Activated T-helper 2 cell treated with anti-CD3 and anti-CD28 coated beads, Interferon-gamma antibody, Interleukin-2, Interleukin-4, amounts not matched to agents 10 μg/mL and 5 μg/mL and 100 μg/mL, durations not matched to agents 14 hours and 24 hours and 36 hours (primary cell): ENCODE data around the gene SYT17. TPM values are rescaled to one million over a fixed set of nuclear protein-coding genes. Genes with fewer than 3 reads are reported as not detected.

ENCODE experiments used
- DNase-seq: peaks from one replicate; pipeline ENCODE4 v3.0.0; 2021; ENCODE audit warnings: low spot score
- H3K27ac Mint-ChIP-seq: one replicate; pipeline ENCODE4 v1.8.0; 2021; ENCODE audit warnings: mixed read lengths
- H3K27me3 Mint-ChIP-seq: one replicate; pipeline ENCODE4 v1.8.0; 2021; ENCODE audit warnings: low read depth, mixed read lengths
- H3K36me3 Mint-ChIP-seq: one replicate; pipeline ENCODE4 v1.8.0; 2021; ENCODE audit warnings: low read depth, mixed read lengths
- H3K4me1 Mint-ChIP-seq: one replicate; pipeline ENCODE4 v1.8.0; 2021; ENCODE audit warnings: low read depth, mixed read lengths
- H3K4me3 Mint-ChIP-seq: one replicate; pipeline ENCODE4 v1.8.0; 2021; ENCODE audit warnings: low read depth, mild to moderate bottlenecking, moderate library complexity, mixed read lengths
- H3K9me3 Mint-ChIP-seq: one replicate; pipeline ENCODE4 v1.8.0; 2021; ENCODE audit warnings: mixed read lengths
- intact Hi-C: fragments of 100-400 bp; cut with micrococcal nuclease; formaldehyde crosslinking; loops from one replicate; pipeline ENCODE4 v1.15.1; 2023
- total RNA-seq: library from RNA; stranded (reverse); gene quantifications from 2 replicates; pipeline ENCODE4 v1.2.3, GENCODE V29; 2022

The SYT17 gene
- total RNA-seq, 1 donor from 2014 or later: 0.57 TPM

DNA sequence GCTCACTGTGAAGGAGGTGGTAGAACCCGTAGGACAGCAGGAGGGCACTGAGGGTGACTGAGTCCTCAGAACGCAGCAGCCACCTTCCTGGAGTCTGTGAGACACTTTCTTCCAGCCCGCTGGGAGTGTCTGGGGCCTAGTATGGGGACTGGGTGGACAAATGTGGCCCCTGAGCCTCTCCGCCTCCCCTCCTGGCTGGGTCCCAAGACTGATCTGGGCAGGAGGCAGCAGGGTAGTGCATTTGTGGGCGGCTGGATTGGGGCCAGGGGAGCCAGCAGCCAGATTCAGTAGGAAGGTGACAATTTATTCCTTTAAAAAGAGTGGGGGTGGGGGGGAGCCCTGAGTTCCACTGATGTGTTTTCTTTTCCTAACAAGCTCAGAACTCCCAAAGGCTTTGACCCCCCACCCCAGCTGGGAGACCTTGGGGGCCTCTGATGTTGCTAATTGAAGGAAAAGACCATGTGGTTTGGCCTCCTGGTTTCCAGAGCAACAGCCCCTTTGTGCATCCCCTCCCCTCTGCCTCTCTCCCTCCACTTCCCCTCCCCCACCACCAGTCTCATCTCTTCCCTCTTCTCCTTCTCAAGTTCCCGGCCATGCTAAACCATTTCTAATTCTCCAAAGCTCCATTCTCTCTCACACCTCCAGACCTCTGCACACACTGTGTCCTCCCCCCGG lies 121.9 kb downstream of the SYT17 start:
- peaks cover 1% of the 10 kb centered on the region for H3K27me3 Mint-ChIP-seq
- H3K36me3 Mint-ChIP-seq: no peaks in the 10 kb centered on the region
- peaks cover 6% of the 10 kb centered on the region for H3K9me3 Mint-ChIP-seq
- no peak for DNase-seq
- no peak overlapping the region for H3K4me3 Mint-ChIP-seq
- no peak overlapping the region for H3K27ac Mint-ChIP-seq
- intact Hi-C loops: loop anchor here (5.0 to 10.0 kb wide), 2 partner anchors 105 to 232 kb away; partner anchors contain the start of genes CCP110 and GDE1
- H3K4me1 Mint-ChIP-seq: peaks cover 19% of the 10 kb centered on the region

DNA sequence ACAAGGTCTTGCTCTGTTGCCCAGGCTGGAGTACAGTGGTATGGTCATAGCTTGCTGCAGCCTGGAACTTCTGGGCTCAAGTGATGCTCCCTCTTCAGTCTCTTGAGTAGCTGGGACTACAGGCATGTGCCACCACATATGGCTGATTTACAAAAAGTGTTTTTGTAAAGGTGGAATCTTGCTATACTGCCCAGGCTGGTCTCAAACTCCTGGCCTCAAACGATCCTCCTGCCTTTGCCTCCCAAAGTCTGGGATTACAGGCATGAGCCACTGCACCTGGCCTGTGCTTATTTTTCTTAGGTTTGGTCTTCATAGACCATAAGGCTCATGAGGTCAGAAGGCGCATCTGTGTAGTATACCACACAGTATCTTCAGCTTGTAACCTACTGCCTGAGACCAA lies 122.8 kb downstream of the SYT17 start:
- intact Hi-C loops: loop anchor here (5.0 to 10.0 kb wide), 2 partner anchors 106 to 231 kb away; partner anchors contain the start of genes CCP110 and GDE1
- H3K36me3 Mint-ChIP-seq: no peaks in the 10 kb centered on the region
- no peak overlapping the region for H3K27ac Mint-ChIP-seq
- H3K4me1 Mint-ChIP-seq: peaks cover 26% of the 10 kb centered on the region
- peaks cover 1% of the 10 kb centered on the region for H3K27me3 Mint-ChIP-seq
- no peak overlapping the region for H3K4me3 Mint-ChIP-seq
- no peak for DNase-seq
- peaks cover 10% of the 10 kb centered on the region for H3K9me3 Mint-ChIP-seq

- Mint-ChIP-seq H3K9me3 (peaks cover 10% of the 10 kb centered on the region), H3K27ac (no peak overlapping the region), H3K27me3 (peaks cover under 1% of the 10 kb centered on the region), H3K4me1 (peaks cover 28% of the 10 kb centered on the region), H3K36me3 (no peaks in the 10 kb centered on the region), H3K4me3 (no peak overlapping the region)
- intact Hi-C loops: loop anchor here (5.0 to 10.0 kb wide), 2 partner anchors 107 to 231 kb away; partner anchors contain the start of genes CCP110 and GDE1
- no peak for DNase-seq
Observed at GRCh38 chr16:19291475-19291874, 123.4 kb downstream of the SYT17 start.

DNA sequence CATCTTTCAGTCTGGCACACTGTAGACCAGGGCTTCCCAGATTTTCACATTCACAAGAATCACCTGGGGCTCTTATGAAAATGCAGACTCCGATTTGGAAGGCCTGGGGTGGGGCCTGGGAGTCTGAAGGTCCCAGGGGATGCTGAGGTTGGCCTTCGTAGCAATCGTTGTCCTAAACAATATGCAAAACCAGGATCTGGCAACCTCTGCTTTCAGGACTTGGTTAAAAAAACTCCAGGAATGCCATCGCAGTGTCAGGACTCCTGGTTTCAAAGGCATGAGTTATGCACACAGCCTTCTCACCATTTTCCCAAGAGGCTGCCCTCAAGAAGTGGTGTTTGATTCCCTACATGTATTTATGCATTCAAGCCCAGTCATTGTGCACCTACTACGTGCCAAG lies 124.1 kb downstream of the SYT17 start:
- no peaks in the 10 kb centered on the region for H3K36me3 Mint-ChIP-seq
- no peak overlapping the region for H3K4me3 Mint-ChIP-seq
- intact Hi-C loops: loop anchor here (5.0 to 10.0 kb wide), 2 partner anchors 107 to 230 kb away; partner anchors contain the start of genes CCP110 and GDE1
- no peak for DNase-seq
- H3K9me3 Mint-ChIP-seq: peaks cover 10% of the 10 kb centered on the region
- no peaks in the 10 kb centered on the region for H3K27me3 Mint-ChIP-seq
- H3K27ac Mint-ChIP-seq: no peak overlapping the region
- H3K4me1 Mint-ChIP-seq: peaks cover 30% of the 10 kb centered on the region

DNA sequence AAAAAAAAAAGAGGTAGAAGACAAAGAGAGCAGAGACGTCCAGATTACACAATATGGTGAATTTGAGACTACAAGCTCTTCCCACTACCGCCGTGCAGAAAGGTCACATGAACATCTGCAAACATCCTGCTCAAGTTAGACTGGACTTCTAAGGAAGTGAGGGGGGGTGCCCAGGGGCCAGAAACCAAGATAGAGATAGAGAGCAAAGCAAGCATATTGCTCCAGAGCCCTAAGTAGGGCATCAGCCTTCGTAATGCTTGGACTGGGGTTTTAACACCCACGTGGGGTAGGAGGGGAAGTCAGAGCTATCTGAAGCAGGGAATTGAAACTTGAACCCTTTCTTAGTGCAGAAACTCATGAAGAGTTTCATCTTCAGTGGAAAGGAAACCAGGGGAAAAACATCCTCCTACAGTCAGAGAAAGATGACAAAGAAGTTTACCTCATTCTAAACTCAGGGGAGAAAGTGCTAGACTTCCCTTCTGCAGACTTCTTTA lies 126.2 kb downstream of the SYT17 start:
- Mint-ChIP-seq H3K4me3 (peak overlapping the region; percentile 17), H3K27me3 (no peaks in the 10 kb centered on the region), H3K36me3 (no peaks in the 10 kb centered on the region), H3K27ac (peak overlapping the region; percentile 83), H3K4me1 (peaks cover 30% of the 10 kb centered on the region), H3K9me3 (peaks cover 10% of the 10 kb centered on the region)
- peak; percentile 22 for DNase-seq
- intact Hi-C loops: loop anchor here (1.0 to 10.0 kb wide), 4 partner anchors 86 to 228 kb away; partner anchors contain the start of genes CCP110 and GDE1

GRCh38 chr16:19295393-19295792 lies 127.4 kb downstream of the SYT17 start:
- Mint-ChIP-seq H3K27ac (peak overlapping the region; percentile 78), H3K27me3 (no peaks in the 10 kb centered on the region), H3K4me1 (peaks cover 30% of the 10 kb centered on the region), H3K9me3 (peaks cover 10% of the 10 kb centered on the region), H3K36me3 (no peaks in the 10 kb centered on the region), H3K4me3 (no peak overlapping the region)
- no peak for DNase-seq
- intact Hi-C loops: loop anchor here (1.0 to 10.0 kb wide), 2 partner anchors 61 to 111 kb away; no protein-coding TSS in a partner anchor

- Mint-ChIP-seq H3K4me3 (no peak overlapping the region), H3K27me3 (no peaks in the 10 kb centered on the region), H3K9me3 (peaks cover 10% of the 10 kb centered on the region), H3K4me1 (peaks cover 27% of the 10 kb centered on the region), H3K36me3 (no peaks in the 10 kb centered on the region), H3K27ac (no peak overlapping the region)
- intact Hi-C loops: loop anchor here (10.0 kb wide), 1 partner anchor 113 kb away; no protein-coding TSS in a partner anchor
- DNase-seq: no peak
Observed at GRCh38 chr16:19297454-19297853, 129.4 kb downstream of the SYT17 start.

DNA sequence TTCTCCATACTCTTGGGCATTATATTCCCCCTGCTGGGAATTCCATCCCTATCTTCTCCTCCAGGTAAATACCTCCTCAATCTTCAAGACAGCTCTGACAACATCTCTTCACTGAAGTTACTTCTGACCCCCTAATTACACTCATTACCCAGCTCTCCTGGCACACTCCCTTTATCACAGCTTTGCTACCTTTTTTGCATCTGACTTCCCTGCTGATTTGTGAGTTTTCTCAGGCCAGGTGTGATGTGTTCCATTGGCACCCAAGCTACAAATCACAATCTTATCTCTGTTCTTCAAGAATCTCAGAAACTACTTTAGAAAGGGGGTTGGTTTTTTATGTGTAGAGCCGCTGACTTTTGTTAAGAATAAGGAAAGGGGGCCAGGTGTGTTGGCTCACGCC lies 131.5 kb downstream of the SYT17 start:
- no peak overlapping the region for H3K4me3 Mint-ChIP-seq
- intact Hi-C loops: loop anchor here (10.0 kb wide), 1 partner anchor 115 kb away; no protein-coding TSS in a partner anchor
- H3K9me3 Mint-ChIP-seq: peaks cover 6% of the 10 kb centered on the region
- no peak for DNase-seq
- peaks cover 15% of the 10 kb centered on the region for H3K4me1 Mint-ChIP-seq
- no peaks in the 10 kb centered on the region for H3K27me3 Mint-ChIP-seq
- H3K27ac Mint-ChIP-seq: no peak overlapping the region
- H3K36me3 Mint-ChIP-seq: no peaks in the 10 kb centered on the region

DNA sequence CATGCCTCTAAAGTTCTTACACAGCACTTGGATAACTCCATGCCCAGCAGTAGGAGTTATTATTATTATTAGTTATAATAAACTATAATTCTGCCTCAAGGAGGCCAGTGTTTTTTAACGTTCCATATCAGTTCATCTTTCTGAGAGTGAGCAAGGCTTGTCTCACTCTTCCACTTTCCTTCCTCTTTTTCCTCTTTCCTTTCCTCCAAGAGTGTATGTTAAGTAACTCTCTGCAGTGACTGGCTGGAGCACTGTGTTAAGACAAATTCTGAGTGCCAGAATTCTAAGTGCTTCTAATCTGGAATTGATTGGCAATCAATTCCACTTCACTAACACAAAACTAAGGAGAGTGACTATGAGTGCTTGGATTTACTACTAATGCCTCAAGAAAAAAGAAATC lies 133.9 kb downstream of the SYT17 start:
- intact Hi-C loops: no loop called here
- Mint-ChIP-seq H3K27ac (no peak overlapping the region), H3K4me3 (no peak overlapping the region), H3K36me3 (no peaks in the 10 kb centered on the region), H3K27me3 (peaks cover 2% of the 10 kb centered on the region), H3K9me3 (no peaks in the 10 kb centered on the region), H3K4me1 (no peaks in the 10 kb centered on the region)
- no peak for DNase-seq

DNA sequence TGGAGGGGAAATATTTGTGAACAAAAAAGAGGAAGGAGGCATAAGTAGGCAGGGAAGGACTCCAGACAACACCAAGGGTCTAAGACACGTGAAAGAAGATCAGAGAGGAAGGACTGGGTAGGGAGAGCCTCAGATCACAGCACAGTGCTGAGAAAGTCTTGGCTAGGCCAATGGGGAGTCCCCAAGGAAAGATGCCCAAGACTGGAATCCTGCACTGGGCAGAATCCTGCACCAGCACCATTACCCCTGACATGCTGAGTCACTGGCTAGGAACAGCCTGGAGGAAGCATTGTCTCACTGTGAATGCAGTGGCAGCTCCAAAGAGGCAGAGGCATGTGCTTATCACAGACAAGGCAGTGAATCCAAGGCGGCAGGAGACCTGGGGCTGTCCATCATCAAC lies 136.7 kb downstream of the SYT17 start:
- Mint-ChIP-seq H3K27ac (no peak overlapping the region), H3K4me1 (no peaks in the 10 kb centered on the region), H3K27me3 (peaks cover 5% of the 10 kb centered on the region), H3K4me3 (no peak overlapping the region), H3K36me3 (no peaks in the 10 kb centered on the region), H3K9me3 (no peaks in the 10 kb centered on the region)
- intact Hi-C loops: no loop called here
- no peak for DNase-seq

DNA sequence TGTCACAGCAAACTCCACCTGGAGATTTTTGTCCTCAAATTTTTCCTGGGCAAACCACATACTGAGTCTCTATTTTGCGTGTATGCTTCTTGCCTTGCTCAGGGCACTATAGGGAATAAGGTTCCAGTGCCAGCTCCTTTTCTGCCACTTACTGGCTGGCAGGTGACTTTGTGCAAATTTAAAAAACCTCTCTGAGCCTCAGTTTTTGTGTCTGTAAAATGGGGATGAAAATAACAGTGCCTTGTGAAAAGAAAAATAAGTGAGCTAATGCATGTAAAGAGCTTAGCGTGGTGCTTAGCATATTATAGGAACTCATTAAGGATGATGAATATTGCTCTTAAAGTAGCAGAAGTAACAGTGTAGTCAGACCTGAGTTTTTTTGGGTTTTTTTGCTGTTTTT lies 137.4 kb downstream of the SYT17 start:
- no peaks in the 10 kb centered on the region for H3K4me1 Mint-ChIP-seq
- H3K36me3 Mint-ChIP-seq: no peaks in the 10 kb centered on the region
- DNase-seq: no peak
- no peak overlapping the region for H3K4me3 Mint-ChIP-seq
- intact Hi-C loops: no loop called here
- peaks cover 5% of the 10 kb centered on the region for H3K27me3 Mint-ChIP-seq
- no peak overlapping the region for H3K27ac Mint-ChIP-seq
- H3K9me3 Mint-ChIP-seq: no peaks in the 10 kb centered on the region

GRCh38 chr16:19307587-19308241 lies 139.7 kb downstream of the SYT17 start:
- Mint-ChIP-seq H3K4me3 (no peak overlapping the region), H3K27me3 (peaks cover 5% of the 10 kb centered on the region), H3K27ac (no peak overlapping the region), H3K36me3 (no peaks in the 10 kb centered on the region), H3K4me1 (no peaks in the 10 kb centered on the region), H3K9me3 (no peaks in the 10 kb centered on the region)
- intact Hi-C loops: no loop called here
- no peak for DNase-seq

- Mint-ChIP-seq H3K36me3 (no peaks in the 10 kb centered on the region), H3K4me3 (no peak overlapping the region), H3K4me1 (no peaks in the 10 kb centered on the region), H3K27me3 (peaks cover 5% of the 10 kb centered on the region), H3K9me3 (no peaks in the 10 kb centered on the region), H3K27ac (no peak overlapping the region)
- no peak for DNase-seq
- intact Hi-C loops: no loop called here
Observed at GRCh38 chr16:19308392-19308791, 140.4 kb downstream of the SYT17 start.
